HG03571 (cell line): ENCODE data around the gene TRMT11.
"Not testable (repeated sequence)": the region's sequence is repeated elsewhere in the genome, so short reads cannot be mapped to it uniquely, and the experiment has no call there.

ENCODE experiments used
- ATAC-seq: cut with Tn5 transposase; IDR thresholded peaks from one replicate; pipeline ENCODE4 v1.9.1; 2021; ENCODE audit not compliant: unreplicated experiment

Gene TRMT11

GRCh38 chr6:125956506-125957390 lies 29.6 kb upstream of the TRMT11 start, which contains the start of gene HINT3:
TSS of gene HINT3 (plus strand) at chr6:125956770. CDS start at chr6:125956978, 208 bp downstream.
- ATAC-seq, result peak; percentile 95

- ATAC-seq, result no peak
These were observed 29.0 kb upstream of the TRMT11 start for GRCh38 chr6:125957391-125957693.

DNA sequence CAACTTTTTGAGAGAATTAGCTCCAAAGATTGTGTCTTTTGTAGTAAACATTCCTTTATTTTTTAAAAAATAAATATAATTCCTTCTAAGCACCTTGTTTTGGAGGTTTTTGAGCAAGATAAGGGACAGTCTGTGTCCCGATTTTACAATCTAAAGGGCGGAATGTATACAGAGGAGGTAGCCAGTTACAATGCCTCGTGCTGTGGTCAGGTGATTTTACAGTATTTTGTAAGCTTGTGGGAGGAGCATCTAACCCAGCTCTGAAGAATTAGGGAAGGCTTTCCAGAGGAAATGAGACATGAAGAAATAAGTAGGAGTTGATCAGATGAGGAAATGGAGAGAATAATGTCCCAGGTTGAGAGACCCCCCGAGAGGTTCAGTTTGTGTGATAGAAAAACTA lies 28.5 kb upstream of the TRMT11 start:
- ATAC-seq, result no peak

DNA sequence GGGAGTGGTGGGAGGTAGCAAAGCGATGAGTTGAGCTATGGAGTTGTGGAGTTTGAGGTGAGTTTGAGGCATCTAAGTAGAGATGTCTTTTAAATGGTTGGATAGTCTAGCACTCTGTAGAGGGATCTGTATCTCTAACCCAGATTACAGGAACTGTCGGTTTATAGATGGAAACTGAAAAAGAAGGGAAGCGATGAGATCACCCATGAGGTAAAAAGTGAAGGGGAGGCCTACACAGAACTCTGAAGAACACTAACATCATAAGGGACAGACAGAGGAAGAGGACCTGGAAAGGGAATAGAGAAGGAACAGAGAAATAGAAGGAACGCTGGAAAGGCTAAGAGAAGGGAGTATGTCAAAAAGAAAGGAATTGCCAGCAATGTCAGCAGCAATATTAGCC lies 27.3 kb upstream of the TRMT11 start:
- no peak for ATAC-seq

GRCh38 chr6:125961117-125961516 lies 25.2 kb upstream of the TRMT11 start:
- no peak for ATAC-seq

DNA sequence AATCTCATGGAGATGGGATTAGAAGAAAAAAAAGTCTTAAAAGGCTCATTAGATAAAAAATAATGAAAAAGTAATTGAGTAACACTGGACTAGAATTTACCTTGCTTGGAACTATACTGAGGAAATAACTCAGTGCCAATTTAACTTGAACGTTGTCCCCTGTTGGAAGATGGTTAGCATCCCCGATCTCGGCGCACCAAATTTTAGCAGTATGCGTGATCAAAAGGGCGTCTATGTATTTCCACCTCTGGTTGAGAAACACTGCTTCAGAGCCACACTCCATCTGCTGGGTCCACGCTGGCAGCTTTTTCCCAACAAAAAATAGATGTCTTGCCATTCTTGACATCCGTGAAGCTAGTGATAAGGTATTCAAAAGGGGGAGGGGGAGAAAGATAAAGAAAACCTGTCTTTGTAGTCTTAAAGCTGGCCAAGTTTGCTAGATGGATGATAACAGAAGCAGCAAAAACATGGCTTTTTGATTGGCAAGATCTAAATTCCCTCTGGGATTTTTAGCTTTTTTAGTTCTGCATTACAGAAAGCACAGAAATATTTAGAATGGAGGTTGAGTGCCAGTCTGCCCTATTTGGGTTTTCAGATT lies 23.3 kb upstream of the TRMT11 start:
- ATAC-seq, result no peak

- ATAC-seq, result no peak
These were observed 22.5 kb upstream of the TRMT11 start for GRCh38 chr6:125963817-125964216.

DNA sequence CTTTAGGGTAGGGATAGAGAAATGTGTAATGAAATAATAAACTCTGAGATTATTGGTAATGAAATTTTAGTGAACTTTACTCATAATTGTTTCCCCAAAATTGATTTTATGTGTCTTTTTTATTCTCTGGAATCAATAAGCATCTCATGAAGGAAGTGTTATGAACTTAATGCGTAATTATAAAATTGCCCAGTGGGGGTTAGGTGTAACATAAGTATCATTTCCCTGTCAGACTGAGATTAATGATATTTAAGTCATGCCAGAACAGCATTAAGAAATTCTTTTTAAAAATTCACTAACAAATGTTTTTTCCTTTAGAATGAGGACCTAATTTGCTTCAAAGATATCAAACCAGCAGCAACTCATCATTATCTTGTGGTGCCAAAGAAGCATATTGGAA lies 19.8 kb upstream of the TRMT11 start:
- no peak for ATAC-seq

- no peak for ATAC-seq
These were observed 17.8 kb upstream of the TRMT11 start for GRCh38 chr6:125968493-125968892.

- ATAC-seq, result no peak
These were observed 15.6 kb upstream of the TRMT11 start for GRCh38 chr6:125970760-125971159.

- not testable (repeated sequence) for ATAC-seq
These were observed 13.9 kb upstream of the TRMT11 start for GRCh38 chr6:125972478-125972877.

- peak; percentile 75 for ATAC-seq
These were observed 12.0 kb upstream of the TRMT11 start for GRCh38 chr6:125974214-125974866.

GRCh38 chr6:125979101-125979500 lies 7.2 kb upstream of the TRMT11 start:
- no peak for ATAC-seq

DNA sequence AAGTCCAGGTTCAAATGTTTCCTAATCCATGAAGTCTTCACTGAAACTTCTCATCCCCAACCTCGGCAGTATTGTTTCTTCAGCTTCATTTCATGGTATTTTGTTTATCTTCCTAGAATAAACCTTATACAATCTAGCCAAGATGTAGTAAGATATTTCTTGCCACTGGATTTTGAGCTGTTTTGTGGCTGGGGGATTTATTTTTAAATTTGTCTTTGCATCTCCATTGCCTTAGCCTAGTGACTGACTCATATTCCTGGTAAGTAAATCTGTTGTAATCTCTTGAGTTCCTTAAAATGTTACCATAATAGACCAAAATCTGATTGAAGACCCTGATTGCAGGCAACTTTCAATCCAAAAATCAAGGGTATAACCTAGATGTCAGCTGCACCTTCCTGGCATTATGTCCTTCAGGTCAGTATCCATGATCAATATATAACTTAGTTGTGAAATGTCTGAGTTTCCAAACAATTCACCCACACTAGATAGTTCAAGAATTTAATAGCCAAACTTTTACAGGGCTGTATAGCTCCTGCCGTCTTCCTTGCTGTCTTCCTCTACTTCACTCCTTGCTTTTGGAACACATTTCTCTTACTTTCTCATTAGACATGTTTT lies 4.7 kb upstream of the TRMT11 start:
- ATAC-seq, result no peak

- no peak for ATAC-seq
These were observed 2.9 kb upstream of the TRMT11 start for GRCh38 chr6:125983246-125983945.

DNA sequence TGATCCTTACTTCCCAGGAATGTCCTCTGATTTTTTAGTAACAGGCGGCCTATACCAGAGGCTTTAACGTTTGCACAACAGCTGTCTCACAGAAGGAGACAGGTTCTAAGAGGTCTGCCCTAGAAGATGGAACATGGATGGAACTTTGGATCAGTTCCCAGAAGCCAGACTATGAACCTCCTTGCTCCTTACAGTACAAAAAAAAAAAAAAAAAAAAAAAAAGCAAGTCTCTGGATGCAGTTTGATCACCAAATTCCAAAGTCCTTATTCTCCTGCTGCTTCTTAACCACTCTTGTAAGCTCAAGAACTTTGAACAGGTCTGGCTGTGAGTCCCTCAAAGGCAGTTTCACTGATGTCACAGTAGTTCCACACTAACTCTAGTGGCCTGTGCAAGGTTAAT lies 2.0 kb upstream of the TRMT11 start:
- no peak for ATAC-seq

- no peak for ATAC-seq
These were observed 818 bp upstream of the TRMT11 start for GRCh38 chr6:125985522-125985921.

GRCh38 chr6:125985979-125986300 lies 400 bp upstream of the TRMT11 start:
- no peak for ATAC-seq

DNA sequence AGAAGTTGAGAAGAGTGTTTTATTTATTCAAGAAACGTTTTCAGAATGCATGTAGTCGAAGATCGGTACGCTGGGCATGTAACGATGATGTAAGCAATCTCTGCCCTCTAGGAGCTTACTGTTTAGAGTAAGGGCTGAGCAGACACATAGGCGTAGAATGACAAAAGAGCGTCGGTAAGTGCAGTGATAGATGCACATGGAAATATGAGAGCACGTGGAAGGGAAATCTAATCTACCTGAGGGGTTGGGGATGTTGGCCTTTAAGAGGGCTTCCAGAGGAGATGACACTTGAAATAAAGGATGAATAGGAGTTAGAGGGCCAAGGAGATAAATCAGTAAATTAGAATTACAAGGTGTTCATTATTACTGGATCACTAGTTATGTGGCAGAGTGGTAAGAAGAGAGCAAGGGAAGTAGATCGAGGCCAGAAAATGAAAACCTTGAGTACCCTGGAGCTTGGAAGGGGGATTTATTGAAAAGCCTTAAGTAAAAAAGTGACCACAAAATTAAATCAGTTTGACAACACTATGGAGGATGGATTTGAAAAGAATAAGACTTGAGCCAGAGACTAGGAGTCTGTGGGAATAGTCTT lies 782 bp downstream of the TRMT11 start:
- ATAC-seq, result peak; percentile 20

- no peak for ATAC-seq
These were observed 1.9 kb downstream of the TRMT11 start for GRCh38 chr6:125988280-125988679.

GRCh38 chr6:125989631-125990030 lies 3.3 kb downstream of the TRMT11 start:
- no peak for ATAC-seq
